IMR-90 (cell line): ENCODE measurements around the gene PRKAG2.

Experiments used
- BHLHE40 ChIP-seq: fragments of 150-350 bp; IDR thresholded peaks from 2 replicates; pipeline ENCODE4 v1.6.1; 2016; ENCODE audit warnings: mild to moderate bottlenecking, low read depth, low read length
- CHD1 ChIP-seq: IDR thresholded peaks from 2 replicates; pipeline ENCODE4 v1.6.1; 2012; ENCODE audit warnings: low read depth, low read length, improper control_type of control experiment
- POLR2A ChIP-seq: IDR thresholded peaks from 2 replicates; pipeline ENCODE4 v1.6.1; 2012; ENCODE audit warnings: mild to moderate bottlenecking, low read depth, low read length
- RAD21 ChIP-seq: IDR thresholded peaks from 2 replicates; pipeline ENCODE4 v1.6.1; 2012; ENCODE audit warnings: low read length, improper control_type of control experiment
- SMC3 ChIP-seq: fragments of 150-350 bp; IDR thresholded peaks from 2 replicates; pipeline ENCODE4 v1.6.1; 2016; ENCODE audit warnings: low read depth, mild to moderate bottlenecking, antibody characterized with exemption, low read length, moderate library complexity
- TF ChIP-seq, protein P1 (sequence below): conservative IDR thresholded peaks from 2 replicates; pipeline ENCODE4 v1.5.1; 2012; ENCODE audit warnings: mild to moderate bottlenecking, low read depth, low read length, improper control_type of control experiment
- TF ChIP-seq, protein P2 (sequence below): fragments of 150-350 bp; IDR thresholded peaks from 2 replicates; pipeline ENCODE4 v1.6.1; 2016; ENCODE audit warnings: low read depth, mild to moderate bottlenecking, low read length, moderate library complexity, borderline replicate concordance
- TF ChIP-seq, protein P3 (sequence below): fragments of 150-350 bp; IDR thresholded peaks from 2 replicates; pipeline ENCODE4 v1.6.1; 2017; ENCODE audit warnings: mild to moderate bottlenecking, antibody characterized with exemption, low read length, low read depth

DNA sequence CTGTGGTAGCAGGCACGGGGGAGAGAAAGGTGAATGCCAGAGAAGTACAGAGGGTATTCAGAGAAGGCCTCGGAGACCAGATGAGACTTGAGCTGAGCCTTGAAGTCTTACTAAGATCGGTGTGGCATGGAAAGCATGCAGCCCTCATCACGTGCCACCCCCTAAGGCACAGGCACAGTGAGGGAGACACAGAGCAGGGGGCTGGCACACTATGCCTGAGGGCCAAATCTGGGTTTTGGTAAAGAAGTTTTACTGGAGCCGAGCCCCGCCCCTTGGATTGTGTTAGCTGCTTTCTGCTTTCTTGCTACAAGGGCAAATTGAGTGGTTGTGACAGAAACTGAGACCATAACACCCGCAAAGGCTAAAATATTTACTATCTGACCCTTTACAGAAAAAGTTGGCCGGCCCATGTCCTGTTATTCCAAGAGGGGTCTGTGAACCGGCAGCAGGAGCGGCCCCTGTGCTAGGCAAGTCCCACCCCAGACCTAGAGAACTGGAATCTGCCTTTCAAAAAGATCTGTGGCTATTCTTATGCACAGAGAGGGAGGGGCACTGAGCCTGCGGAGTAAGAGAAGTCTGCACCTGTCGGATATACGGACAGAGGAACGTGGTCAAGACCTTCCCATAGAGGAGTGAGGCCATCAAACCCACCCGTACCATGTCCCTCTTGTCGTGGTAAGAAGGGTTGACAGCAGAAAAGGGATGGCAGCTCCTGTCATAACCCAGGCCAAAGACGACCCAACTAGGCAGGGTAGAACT lies 247.9 kb downstream of the PRKAG2 start:
- TF ChIP-seq, protein P1, sequence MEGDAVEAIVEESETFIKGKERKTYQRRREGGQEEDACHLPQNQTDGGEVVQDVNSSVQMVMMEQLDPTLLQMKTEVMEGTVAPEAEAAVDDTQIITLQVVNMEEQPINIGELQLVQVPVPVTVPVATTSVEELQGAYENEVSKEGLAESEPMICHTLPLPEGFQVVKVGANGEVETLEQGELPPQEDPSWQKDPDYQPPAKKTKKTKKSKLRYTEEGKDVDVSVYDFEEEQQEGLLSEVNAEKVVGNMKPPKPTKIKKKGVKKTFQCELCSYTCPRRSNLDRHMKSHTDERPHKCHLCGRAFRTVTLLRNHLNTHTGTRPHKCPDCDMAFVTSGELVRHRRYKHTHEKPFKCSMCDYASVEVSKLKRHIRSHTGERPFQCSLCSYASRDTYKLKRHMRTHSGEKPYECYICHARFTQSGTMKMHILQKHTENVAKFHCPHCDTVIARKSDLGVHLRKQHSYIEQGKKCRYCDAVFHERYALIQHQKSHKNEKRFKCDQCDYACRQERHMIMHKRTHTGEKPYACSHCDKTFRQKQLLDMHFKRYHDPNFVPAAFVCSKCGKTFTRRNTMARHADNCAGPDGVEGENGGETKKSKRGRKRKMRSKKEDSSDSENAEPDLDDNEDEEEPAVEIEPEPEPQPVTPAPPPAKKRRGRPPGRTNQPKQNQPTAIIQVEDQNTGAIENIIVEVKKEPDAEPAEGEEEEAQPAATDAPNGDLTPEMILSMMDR, result no peak
- TF ChIP-seq, protein P2, sequence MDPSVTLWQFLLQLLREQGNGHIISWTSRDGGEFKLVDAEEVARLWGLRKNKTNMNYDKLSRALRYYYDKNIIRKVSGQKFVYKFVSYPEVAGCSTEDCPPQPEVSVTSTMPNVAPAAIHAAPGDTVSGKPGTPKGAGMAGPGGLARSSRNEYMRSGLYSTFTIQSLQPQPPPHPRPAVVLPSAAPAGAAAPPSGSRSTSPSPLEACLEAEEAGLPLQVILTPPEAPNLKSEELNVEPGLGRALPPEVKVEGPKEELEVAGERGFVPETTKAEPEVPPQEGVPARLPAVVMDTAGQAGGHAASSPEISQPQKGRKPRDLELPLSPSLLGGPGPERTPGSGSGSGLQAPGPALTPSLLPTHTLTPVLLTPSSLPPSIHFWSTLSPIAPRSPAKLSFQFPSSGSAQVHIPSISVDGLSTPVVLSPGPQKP, result no peak
- TF ChIP-seq BHLHE40 (no peak), POLR2A (no peak), CHD1 (no peak), SMC3 (no peak), RAD21 (no peak)
- TF ChIP-seq, protein P3, sequence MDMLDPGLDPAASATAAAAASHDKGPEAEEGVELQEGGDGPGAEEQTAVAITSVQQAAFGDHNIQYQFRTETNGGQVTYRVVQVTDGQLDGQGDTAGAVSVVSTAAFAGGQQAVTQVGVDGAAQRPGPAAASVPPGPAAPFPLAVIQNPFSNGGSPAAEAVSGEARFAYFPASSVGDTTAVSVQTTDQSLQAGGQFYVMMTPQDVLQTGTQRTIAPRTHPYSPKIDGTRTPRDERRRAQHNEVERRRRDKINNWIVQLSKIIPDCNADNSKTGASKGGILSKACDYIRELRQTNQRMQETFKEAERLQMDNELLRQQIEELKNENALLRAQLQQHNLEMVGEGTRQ, result no peak
